ENCODE measurements around the gene B4GALT6.

DNA sequence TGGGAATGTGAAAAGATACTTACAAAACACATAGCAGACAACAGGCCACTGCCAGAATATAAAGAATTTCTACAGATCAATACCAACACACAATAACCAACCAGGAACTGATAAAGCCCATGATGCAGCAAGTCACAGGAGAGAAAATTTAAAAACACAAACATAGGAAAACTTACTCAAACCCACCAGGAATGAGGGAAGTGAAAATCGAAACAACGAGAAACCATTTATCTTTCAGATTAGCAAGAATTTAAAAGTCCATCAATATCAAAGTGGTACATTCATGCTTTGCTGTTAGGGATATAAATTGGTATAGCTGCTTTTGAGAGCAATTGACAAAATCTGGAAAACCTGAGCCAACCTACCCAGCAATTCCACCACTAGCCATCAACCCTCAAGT lies 27.6 kb downstream of the B4GALT6 start:
- no peak for TF ChIP-seq CTCF (IDR thresholded peaks at IDR 0.05)
- no peak for TF ChIP-seq POLR2AphosphoS5 (IDR thresholded peaks at IDR 0.05)
- TF ChIP-seq POLR2A (IDR thresholded peaks at IDR 0.05): no peak
- TF ChIP-seq EP300 (IDR thresholded peaks at IDR 0.05): no peak

Data from suprapubic skin (tissue), 4 donors.